ENCODE data around the gene SMYD4. TPM values are rescaled to one million over a fixed set of nuclear protein-coding genes. Genes with fewer than 3 reads are reported as not detected.
A peak's percentile ranks its signal among the peaks of the same experiment; 100 is the strongest.

The SMYD4 gene, protein sequence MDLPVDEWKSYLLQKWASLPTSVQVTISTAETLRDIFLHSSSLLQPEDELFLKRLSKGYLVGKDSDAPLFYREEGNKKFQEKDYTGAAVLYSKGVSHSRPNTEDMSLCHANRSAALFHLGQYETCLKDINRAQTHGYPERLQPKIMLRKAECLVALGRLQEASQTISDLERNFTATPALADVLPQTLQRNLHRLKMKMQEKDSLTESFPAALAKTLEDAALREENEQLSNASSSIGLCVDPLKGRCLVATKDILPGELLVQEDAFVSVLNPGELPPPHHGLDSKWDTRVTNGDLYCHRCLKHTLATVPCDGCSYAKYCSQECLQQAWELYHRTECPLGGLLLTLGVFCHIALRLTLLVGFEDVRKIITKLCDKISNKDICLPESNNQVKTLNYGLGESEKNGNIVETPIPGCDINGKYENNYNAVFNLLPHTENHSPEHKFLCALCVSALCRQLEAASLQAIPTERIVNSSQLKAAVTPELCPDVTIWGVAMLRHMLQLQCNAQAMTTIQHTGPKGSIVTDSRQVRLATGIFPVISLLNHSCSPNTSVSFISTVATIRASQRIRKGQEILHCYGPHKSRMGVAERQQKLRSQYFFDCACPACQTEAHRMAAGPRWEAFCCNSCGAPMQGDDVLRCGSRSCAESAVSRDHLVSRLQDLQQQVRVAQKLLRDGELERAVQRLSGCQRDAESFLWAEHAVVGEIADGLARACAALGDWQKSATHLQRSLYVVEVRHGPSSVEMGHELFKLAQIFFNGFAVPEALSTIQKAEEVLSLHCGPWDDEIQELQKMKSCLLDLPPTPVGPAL
- total RNA-seq (8.7 and 11.4 TPM in 2 replicates), polyA plus RNA-seq (8.5 and 9.5 TPM in 2 replicates)

DNA sequence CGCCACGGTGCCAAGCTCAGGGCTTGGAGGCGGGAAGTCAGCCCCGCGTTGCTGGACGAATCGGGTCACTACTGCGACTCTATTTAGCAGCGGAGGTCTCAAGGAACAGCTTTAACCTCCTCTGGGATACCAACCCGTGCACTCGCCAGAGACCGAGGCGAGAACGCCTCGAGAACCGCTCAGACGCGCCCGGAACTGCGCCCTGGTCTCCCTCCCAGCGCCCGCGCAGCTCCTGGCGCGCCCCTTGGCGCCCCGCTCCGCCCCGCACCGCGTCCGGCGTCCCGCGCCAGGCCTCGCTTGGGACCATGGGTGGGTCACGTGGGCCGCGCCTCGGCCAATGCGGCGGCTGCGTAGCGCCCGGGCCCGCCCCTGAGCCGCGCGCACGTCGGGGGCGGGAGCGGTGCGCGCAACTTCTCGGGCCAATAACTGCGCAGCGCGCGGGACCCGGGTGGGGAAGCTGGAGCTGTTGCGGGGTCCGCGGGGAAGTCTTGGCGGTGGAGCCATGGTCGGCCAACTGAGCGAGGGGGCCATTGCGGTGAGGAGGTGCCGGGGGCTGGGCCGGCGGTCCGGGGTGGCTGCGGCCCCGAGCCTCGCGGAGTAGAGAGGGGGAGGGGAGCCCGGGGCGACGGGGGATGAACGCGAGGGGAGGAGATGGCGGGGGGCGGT is at the start of gene SMYD4, which contains the start of gene RPA1:
Gene SMYD4, minus strand, starts transcription at position 311 of the 666 bp plus-strand sequence. CDS start 1,908 bp downstream, outside the sequence.
Gene RPA1, plus strand, starts transcription at position 414 of the 666 bp plus-strand sequence. Its CDS starts 89 bp downstream, at position 503.
- H3K4me1 ChIP-seq (ENCODE audit: insufficient read depth), result peaks cover 6% of the 10 kb centered on the region

DNA sequence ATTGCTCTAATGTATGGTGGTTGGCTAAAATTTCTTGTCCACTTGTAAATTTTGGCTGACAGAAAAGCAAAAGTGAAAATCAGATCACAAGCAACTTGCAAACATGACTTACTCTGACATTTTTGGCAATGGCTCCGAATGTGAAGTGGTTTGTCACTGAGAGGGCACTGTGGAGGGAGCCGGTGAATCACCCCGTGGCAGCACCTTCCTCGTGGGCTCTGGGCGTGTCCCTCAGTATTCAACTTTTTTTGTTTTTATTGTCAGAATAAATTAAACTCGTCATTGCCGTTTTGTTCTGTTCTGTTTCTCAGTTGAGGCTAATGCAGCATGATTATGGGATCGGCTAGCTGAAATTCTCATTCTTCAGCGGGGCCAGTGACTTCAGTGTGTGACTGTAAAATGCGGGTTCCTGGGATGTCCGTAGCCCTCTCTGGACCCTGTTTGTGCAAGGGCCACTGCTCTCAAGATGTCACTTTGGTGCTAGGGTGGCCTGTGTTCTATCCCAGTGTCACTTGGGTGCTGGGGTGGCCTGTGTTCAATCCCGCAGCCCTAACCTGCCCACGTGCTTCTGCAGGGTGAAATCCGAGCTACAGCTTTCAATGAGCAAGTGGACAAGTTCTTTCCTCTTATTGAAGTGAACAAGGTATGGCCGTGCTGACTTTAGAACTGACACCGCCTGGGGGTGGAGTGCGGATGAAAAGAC is 48.9 kb upstream of the SMYD4 start:
- H3K4me1 ChIP-seq (ENCODE audit: insufficient read depth), result no peaks in the 10 kb centered on the region
- no peaks in the 10 kb centered on the region for H3K79me2 ChIP-seq
- H3K36me3 ChIP-seq (replicated peaks; ENCODE audit: insufficient read depth, low read depth), result no peaks in the 10 kb centered on the region
- no peaks in the 10 kb centered on the region for H3K27me3 ChIP-seq
- TF ChIP-seq EZH2 (IDR thresholded peaks at IDR 0.05; ENCODE audit: borderline replicate concordance), result no peak
- H3K9me2 ChIP-seq (replicated peaks; ENCODE audit: insufficient read depth), result no peaks in the 10 kb centered on the region
- no peak overlapping the region for H2AFZ ChIP-seq
- no peak overlapping the region for H3K4me2 ChIP-seq
- H3K4me3 ChIP-seq, result no peak overlapping the region
- 94% methylated on average over 17 of the region's 17 CpGs for whole genome bisulfite sequencing (ENCODE audit: low lambda C conversion rate, missing lambda C conversion rate)
- H3K9me3 ChIP-seq (ENCODE audit: low read depth), result no peaks in the 10 kb centered on the region
- H3K27ac ChIP-seq, result no peak overlapping the region
- DNase-seq (ENCODE audit: low spot score), result no peak
- no peaks in the 10 kb centered on the region for H4K20me1 ChIP-seq (ENCODE audit: insufficient read depth, poor library complexity, severe bottlenecking)

More for the DNA sequence above, at the start of gene SMYD4, which contains the start of gene RPA1:
- TF ChIP-seq EZH2 (IDR thresholded peaks at IDR 0.05; ENCODE audit: borderline replicate concordance), result no peak
- TF ChIP-seq, protein P1, sequence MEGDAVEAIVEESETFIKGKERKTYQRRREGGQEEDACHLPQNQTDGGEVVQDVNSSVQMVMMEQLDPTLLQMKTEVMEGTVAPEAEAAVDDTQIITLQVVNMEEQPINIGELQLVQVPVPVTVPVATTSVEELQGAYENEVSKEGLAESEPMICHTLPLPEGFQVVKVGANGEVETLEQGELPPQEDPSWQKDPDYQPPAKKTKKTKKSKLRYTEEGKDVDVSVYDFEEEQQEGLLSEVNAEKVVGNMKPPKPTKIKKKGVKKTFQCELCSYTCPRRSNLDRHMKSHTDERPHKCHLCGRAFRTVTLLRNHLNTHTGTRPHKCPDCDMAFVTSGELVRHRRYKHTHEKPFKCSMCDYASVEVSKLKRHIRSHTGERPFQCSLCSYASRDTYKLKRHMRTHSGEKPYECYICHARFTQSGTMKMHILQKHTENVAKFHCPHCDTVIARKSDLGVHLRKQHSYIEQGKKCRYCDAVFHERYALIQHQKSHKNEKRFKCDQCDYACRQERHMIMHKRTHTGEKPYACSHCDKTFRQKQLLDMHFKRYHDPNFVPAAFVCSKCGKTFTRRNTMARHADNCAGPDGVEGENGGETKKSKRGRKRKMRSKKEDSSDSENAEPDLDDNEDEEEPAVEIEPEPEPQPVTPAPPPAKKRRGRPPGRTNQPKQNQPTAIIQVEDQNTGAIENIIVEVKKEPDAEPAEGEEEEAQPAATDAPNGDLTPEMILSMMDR (IDR thresholded peaks at IDR 0.05; ENCODE audit: poor library complexity), result no peak
- Histone ChIP-seq H3K9me2 (replicated peaks; ENCODE audit: insufficient read depth) (no peaks in the 10 kb centered on the region), H3K27ac (peak within 1 kb of the TSS; percentile 83), H3K4me3 (peak within 1 kb of the TSS; percentile 93), H3K27me3 (no peaks in the 10 kb centered on the region), H2AFZ (peak within 1 kb of the TSS; percentile 99), H4K20me1 (ENCODE audit: insufficient read depth, poor library complexity, severe bottlenecking) (no peaks in the 10 kb centered on the region), H3K9me3 (ENCODE audit: low read depth) (no peaks in the 10 kb centered on the region), H3K79me2 (peaks cover 58% of the 10 kb centered on the region), H3K36me3 (replicated peaks; ENCODE audit: insufficient read depth, low read depth) (no peaks in the 10 kb centered on the region), H3K4me2 (peak within 1 kb of the TSS; percentile 97)
- WGBS (ENCODE audit: low lambda C conversion rate, missing lambda C conversion rate), result 1% methylated on average over 77 of the region's 83 CpGs
- peak; percentile 97 for DNase-seq (ENCODE audit: low spot score)

DNA sequence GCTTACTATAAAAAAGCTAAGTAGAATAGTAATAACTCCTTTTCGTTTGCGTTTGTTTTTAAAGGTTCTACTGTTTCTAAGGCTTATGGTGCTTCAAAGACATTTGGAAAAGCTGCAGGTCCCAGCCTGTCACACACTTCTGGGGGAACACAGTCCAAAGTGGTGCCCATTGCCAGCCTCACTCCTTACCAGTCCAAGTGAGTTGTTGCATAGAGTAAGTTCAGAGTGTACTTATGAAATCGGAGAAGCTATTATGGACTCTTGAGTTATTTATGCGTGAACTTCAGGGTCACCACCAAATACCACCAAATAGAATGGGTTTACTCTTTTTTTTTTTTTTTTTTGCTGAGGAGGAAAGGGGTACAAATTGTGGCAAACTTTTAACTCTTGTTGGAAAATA is 45.9 kb upstream of the SMYD4 start:
- no peaks in the 10 kb centered on the region for H3K36me3 ChIP-seq (replicated peaks; ENCODE audit: insufficient read depth, low read depth)
- no peaks in the 10 kb centered on the region for H4K20me1 ChIP-seq (ENCODE audit: insufficient read depth, poor library complexity, severe bottlenecking)
- WGBS (ENCODE audit: low lambda C conversion rate, missing lambda C conversion rate), result 93% methylated on average over 4 of the region's 4 CpGs
- no peak for TF ChIP-seq EZH2 (IDR thresholded peaks at IDR 0.05; ENCODE audit: borderline replicate concordance)
- TF ChIP-seq EZH2phosphoT487 (IDR thresholded peaks at IDR 0.05; ENCODE audit: low read depth, severe bottlenecking, unreplicated experiment), result no peak
- TF ChIP-seq, protein P1 (IDR thresholded peaks at IDR 0.05; ENCODE audit: poor library complexity), result no peak
- H3K27me3 ChIP-seq, result no peaks in the 10 kb centered on the region
- no peak overlapping the region for H3K4me3 ChIP-seq
- H3K4me1 ChIP-seq (ENCODE audit: insufficient read depth), result no peaks in the 10 kb centered on the region
- no peaks in the 10 kb centered on the region for H3K79me2 ChIP-seq
- no peak overlapping the region for H3K27ac ChIP-seq
- H3K9me3 ChIP-seq (ENCODE audit: low read depth), result no peaks in the 10 kb centered on the region
- no peak for DNase-seq (ENCODE audit: low spot score)
- H3K4me2 ChIP-seq, result no peak overlapping the region
- H3K9me2 ChIP-seq (replicated peaks; ENCODE audit: insufficient read depth), result no peaks in the 10 kb centered on the region
- H2AFZ ChIP-seq, result no peak overlapping the region

All from hepatocyte (in vitro differentiated cells).